GM11168 (cell line): ENCODE results near the gene NCR1.
"Not testable (repeated sequence)": the region's sequence is repeated elsewhere in the genome, so short reads cannot be mapped to it uniquely, and the experiment has no call there.

Experiments
- in situ Hi-C: fragments of 300-500 bp; cut with MboI; formaldehyde crosslinking; loops from one replicate; pipeline ENCODE4 v1.12.0; 2022; ENCODE audit warnings: low sequenced_read_pairs; ENCODE audit not compliant: unreplicated experiment

NCR1 gene

GRCh38 chr19:54905421-54905802 is 536 bp upstream of the NCR1 start:
- in situ Hi-C loops, result no loop called here

DNA sequence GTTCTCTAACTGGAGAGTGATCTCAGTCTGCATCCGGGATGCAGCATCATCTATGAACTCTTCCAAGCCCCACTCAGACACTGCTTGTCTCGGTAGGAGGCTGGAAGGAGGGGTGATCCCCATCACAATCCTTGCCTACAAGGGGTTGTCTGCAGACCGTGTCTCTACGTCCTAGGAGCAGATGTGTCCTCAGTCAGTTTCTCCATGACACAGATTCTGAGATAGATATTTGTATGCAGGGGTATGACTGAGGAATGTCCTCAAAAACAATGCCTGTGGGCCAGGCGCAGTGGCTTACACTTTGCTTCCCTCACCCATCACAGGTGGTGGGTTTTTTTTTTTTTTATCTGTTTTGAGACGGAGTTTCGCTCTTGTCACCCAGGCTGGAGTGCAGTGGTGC is 871 bp downstream of the NCR1 start:
- in situ Hi-C loops, result no loop called here

GRCh38 chr19:54907899-54908298 is 2.0 kb downstream of the NCR1 start:
- in situ Hi-C loops, result not testable (repeated sequence)

- in situ Hi-C loops, result no loop called here
Measured at GRCh38 chr19:54916822-54917221, 10.9 kb downstream of the NCR1 start.

- in situ Hi-C loops, result no loop called here
Measured at GRCh38 chr19:54918499-54918898, 12.6 kb downstream of the NCR1 start.

DNA sequence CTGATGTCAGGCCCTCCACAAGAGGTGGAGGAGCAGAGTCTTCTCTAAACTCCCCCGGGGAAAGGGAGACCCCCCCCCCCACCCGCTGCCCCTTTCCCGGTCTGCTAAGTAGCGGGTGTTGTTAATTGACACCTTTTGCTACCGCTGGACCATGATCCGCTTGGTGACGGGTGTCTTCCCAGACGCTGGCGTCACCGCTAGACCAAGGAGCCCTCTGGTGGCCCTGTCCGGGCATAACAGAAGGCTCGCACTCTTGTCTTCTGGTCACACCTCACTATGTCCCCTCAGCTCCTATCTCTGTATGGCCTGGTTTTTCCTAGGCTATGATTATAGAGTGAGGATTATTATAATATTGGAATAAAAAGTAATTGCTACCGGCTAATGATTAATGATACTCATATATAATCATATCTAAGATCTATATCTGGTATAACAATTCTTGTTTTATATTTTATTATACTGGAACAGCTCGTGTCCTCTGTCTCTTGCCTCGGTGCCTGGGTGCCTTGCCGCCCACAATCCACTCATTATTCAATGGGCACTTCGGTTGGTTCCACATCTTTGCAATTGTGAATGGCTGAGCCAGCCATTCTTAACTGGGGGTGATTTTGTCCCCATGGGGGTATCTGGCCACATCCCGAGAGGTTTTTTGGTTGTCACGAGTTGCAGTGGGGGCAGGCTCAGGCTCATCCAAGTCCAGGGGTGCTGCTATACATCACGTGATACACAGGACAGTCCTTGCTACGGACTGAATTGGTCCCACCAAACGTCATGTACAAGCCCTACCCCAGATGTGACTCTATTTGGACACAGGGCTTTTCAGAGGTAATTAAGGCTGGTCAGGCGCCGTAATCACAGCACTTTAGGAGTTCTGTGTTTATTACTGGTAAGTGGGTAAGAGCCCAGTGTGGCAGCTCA is 14.0 kb downstream of the NCR1 start:
- in situ Hi-C loops, result not testable (repeated sequence)

GRCh38 chr19:54921082-54921481 is 15.1 kb downstream of the NCR1 start:
- in situ Hi-C loops, result no loop called here

GRCh38 chr19:54923276-54923675 is 17.3 kb downstream of the NCR1 start:
- in situ Hi-C loops, result no loop called here

DNA sequence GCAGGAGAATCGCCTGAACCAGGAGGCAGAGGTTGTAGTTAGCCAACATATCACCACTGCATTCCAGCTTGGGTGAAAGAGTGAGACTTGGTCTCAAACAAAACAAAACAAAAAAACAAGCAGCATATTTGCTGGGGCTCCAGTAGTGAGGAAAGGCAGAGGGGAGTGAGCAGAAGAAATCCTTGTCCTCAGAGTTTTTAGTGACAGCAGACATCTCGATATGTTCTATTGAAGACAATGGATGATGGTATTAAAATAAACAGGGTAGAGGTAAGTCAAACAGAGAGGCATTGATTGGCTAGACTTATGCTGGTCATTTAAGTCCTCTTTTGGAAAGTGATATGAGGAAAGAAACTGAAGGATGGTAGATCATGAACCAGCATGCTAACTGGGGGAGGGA is 22.4 kb downstream of the NCR1 start:
- in situ Hi-C loops, result no loop called here

GRCh38 chr19:54937926-54938325 is 32.0 kb downstream of the NCR1 start:
- in situ Hi-C loops, result no loop called here

- in situ Hi-C loops, result no loop called here
Measured at GRCh38 chr19:54938906-54939305, 33.0 kb downstream of the NCR1 start.

DNA sequence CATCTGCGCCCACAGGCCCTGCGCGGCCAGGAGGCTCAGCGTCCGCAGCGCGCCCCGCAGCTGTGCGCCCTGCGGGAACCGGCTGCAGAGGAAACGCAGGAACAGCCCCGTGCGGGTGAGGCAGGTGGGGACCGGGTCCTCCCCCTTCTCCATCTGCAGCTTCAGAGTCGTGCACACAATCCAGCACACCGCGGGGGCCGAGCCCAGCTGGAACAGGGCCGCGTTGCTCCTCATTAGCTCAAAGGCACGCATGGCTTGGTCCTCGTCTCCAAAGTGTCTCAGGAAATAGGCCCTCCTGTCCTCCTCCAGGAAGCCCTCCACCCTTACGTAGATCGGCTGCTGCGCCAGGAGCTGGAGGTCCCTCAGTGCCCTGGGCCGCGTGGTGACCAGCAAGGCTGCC is 33.6 kb downstream of the NCR1 start:
- in situ Hi-C loops, result not testable (repeated sequence)

DNA sequence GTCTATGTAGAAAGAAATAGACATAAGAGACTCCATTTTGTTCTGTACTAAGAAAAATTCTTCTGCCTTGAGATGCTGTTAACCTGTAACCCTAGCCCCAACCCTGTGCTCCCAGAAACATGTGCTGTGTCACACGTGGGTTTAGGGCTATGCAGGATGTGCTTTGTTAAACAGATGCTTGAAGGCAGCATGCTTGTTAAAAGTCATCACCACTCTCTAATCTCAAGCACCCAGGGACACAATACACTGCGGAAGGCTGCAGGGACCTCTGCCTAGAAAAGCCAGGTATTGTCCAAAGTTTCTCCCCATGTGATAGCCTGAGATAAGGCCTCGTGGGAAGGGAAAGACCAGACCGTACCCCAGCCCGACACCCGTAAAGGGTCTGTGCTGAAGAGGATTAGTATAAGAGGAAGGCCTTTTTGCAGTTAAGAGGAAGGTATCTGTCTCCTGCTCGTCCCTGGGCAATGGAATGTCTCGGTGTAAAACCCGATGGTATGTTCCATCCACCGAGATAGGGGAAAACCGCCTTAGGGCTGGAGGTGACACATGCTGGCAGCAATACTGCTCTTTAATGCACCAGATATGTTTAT is 37.9 kb downstream of the NCR1 start:
- in situ Hi-C loops, result not testable (repeated sequence)

GRCh38 chr19:54947381-54947780 is 41.4 kb downstream of the NCR1 start, which contains the start of gene NLRP7:
Gene NLRP7 (minus strand): TSS chr19:54947530.
- in situ Hi-C loops, result no loop called here

DNA sequence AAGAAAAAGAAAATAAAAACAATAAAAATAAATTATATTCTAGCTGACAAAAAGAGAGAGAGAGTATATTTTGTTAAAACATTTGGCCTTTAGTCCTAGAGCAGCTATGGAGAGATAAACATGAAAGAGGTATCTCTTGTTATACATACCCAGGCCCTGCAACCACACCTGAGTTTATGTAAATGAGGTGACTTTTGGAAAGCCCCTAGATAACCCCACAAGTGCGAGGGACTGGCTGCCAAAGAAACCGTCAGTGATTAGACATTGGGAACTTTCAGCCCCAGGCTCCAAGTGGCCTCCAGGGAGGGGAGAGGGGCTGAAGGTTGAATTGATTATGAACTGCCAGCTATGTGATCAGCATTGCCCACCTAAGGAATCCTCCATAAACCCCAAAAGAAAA is 43.5 kb downstream of the NCR1 start:
- in situ Hi-C loops, result no loop called here

- in situ Hi-C loops, result not testable (repeated sequence)
Measured at GRCh38 chr19:54950580-54950979, 44.6 kb downstream of the NCR1 start.

GRCh38 chr19:54952591-54953344 is 46.8 kb downstream of the NCR1 start:
- in situ Hi-C loops, result no loop called here

- in situ Hi-C loops, result not testable (repeated sequence)
Measured at GRCh38 chr19:54953345-54953713, 47.4 kb downstream of the NCR1 start.

GRCh38 chr19:54955376-54955775 is 49.4 kb downstream of the NCR1 start:
- in situ Hi-C loops, result no loop called here

DNA sequence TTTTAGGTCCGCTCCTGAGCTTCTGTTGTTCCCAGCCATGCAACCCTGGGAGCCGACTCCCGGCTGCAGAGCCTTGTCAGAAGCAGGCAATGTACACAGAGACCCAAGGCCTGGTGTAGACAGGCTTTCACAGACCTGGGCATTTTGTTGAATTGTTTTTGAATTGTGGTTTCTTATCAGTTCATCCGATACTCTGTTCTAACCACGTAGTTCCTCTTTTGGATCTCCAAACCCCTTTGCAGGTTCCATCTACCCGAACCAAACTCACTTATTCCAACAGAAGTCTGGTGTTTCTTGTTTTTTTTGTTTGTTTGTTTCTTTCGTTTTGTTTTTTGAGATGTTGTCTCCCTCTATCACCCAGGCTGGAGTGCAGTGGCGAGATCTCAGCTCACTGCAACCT is 53.9 kb downstream of the NCR1 start:
- in situ Hi-C loops, result no loop called here
